K562 (cell line): ENCODE data around the gene PIK3R1. TPM values are rescaled to one million over a fixed set of nuclear protein-coding genes. Genes with fewer than 3 reads are reported as not detected.

Source experiments
- ATAC-seq: fragments of 200-7000 bp; cut with Tn5 transposase; 3 replicates; pipeline ENCODE4 v1.9.1; 2020; ENCODE audit warnings: moderate library complexity
- BruUV-seq: library from RNA; stranded (reverse); fragments of 400-500 nt; replicated peaks from 2 replicates; lab custom pipeline; 2021; lab: Mats Ljungman, UMichigan
- CTCF ChIA-PET: fragments of 300-600 bp; formaldehyde crosslinking; extraction: SDS; loops from one replicate; lab custom pipeline; 2021; ENCODE audit warnings: low intra/inter-chr PET ratio; lab: Yijun Ruan, JAX
- POLR2A ChIA-PET: fragments of 300-600, 350-650 bp; sonication (Branson Sonifier 250); formaldehyde crosslinking; extraction: SDS; loops from one replicate; lab custom pipeline; 2021; ENCODE audit warnings: antibody characterized with exemption, inconsistent platforms; lab: Yijun Ruan, JAX
- DNase-seq, 4 experiments: peaks; one replicate each; pipeline versions ENCODE4 v3.0.0 to v3.0.0-alpha.2; 2011 to 2018; ENCODE audit warnings: low spot score in 3 of 4, mixed read lengths in 3 of 4; ENCODE audit errors: extremely low read depth in 1 of 4
- FAIRE-seq: peaks from 2 replicates; lab custom pipeline; 2011; peaks lifted over from hg19 to GRCh38; lab: Jason Lieb, UNC
- H2AFZ ChIP-seq: 2 replicates; pipeline ENCODE4 v1.6.0; 2011; ENCODE audit warnings: low read depth, low read length, control low read depth, inconsistent platforms
- H3K27ac ChIP-seq: fragments of 200-600 bp; 3 replicates; pipeline ENCODE4 v1.8.0; 2011; ENCODE audit warnings: low read depth, mild to moderate bottlenecking, control low read depth, inconsistent platforms, low read length, moderate library complexity, mixed read lengths; ENCODE audit errors: extremely low read depth
- H3K27me3 ChIP-seq, 2 experiments: fragments of 300-600 bp in 1 of 2; 2 replicates in 1 of 2; 3 replicates in 1 of 2; pipeline versions ENCODE4 v1.6.0 to v1.8.0; 2011; ENCODE audit warnings: inconsistent platforms in 2 of 2, low read length in 2 of 2, mild to moderate bottlenecking in 1 of 2, mixed read lengths in 1 of 2, moderate library complexity in 1 of 2; ENCODE audit not compliant: control insufficient read depth in 2 of 2, insufficient read depth in 2 of 2
- H3K36me3 ChIP-seq: fragments of 300-600 bp; 3 replicates; pipeline ENCODE4 v1.8.0; 2011; ENCODE audit warnings: mild to moderate bottlenecking, low read length, inconsistent platforms; ENCODE audit not compliant: control insufficient read depth, insufficient read depth
- H3K4me1 ChIP-seq, 2 experiments: fragments of 200-600 bp in 1 of 2; replicated peaks in 1 of 2; 2 replicates in 1 of 2; 3 replicates in 1 of 2; pipeline versions ENCODE4 v1.5.1 to v1.8.0; 2011; ENCODE audit warnings: inconsistent platforms in 2 of 2, low read length in 2 of 2, mild to moderate bottlenecking in 1 of 2, mixed read lengths in 1 of 2, moderate library complexity in 1 of 2; ENCODE audit not compliant: control insufficient read depth in 2 of 2, insufficient read depth in 2 of 2
- H3K4me2 ChIP-seq: 2 replicates; pipeline ENCODE4 v1.6.1; 2011; ENCODE audit warnings: low read length, control low read depth, inconsistent platforms, mixed read lengths; ENCODE audit not compliant: insufficient read depth
- H3K4me3 ChIP-seq: fragments of 200-600 bp; sonication (generic), shearing (Covaris generic); 2 replicates; pipeline ENCODE4 v1.5.1; 2016; ENCODE audit warnings: control low read depth, inconsistent platforms
- H3K79me2 ChIP-seq: fragments of 200-600 bp; 3 replicates; pipeline ENCODE4 v1.8.0; 2011; ENCODE audit warnings: low read length, inconsistent platforms; ENCODE audit not compliant: control insufficient read depth, insufficient read depth
- H3K9ac ChIP-seq, 2 experiments: 2 replicates each; pipeline versions ENCODE4 v1.6.0 to v1.6.1; 2011; ENCODE audit warnings: low read depth in 2 of 2, low read length in 2 of 2, control low read depth in 1 of 2, inconsistent platforms in 1 of 2, mild to moderate bottlenecking in 1 of 2, mixed read lengths in 1 of 2; ENCODE audit not compliant: insufficient read depth in 1 of 2
- H3K9me1 ChIP-seq: one replicate; pipeline ENCODE4 v1.6.0; 2011; ENCODE audit warnings: inconsistent platforms, mild to moderate bottlenecking, low read length, moderate library complexity; ENCODE audit not compliant: control insufficient read depth, insufficient read depth
- H3K9me3 ChIP-seq: replicated peaks from 2 replicates; pipeline ENCODE4 v1.5.1; 2011; ENCODE audit warnings: low read depth, low read length, inconsistent platforms; ENCODE audit not compliant: control insufficient read depth, insufficient read depth
- H4K20me1 ChIP-seq: replicated peaks from 2 replicates; pipeline ENCODE4 v1.6.1; 2011; ENCODE audit warnings: low read length, inconsistent platforms, mixed read lengths; ENCODE audit not compliant: control insufficient read depth, insufficient read depth
- CBFB ChIP-seq: sonication (generic); formaldehyde crosslinking; IDR thresholded peaks from 2 replicates; pipeline ENCODE4 v1.4.0; 2020; ENCODE audit warnings: mild to moderate bottlenecking, missing genetic modification reagents
- FOXP1 ChIP-seq: sonication (generic); formaldehyde crosslinking; IDR thresholded peaks from 2 replicates; pipeline ENCODE4 v1.8.0; 2022; ENCODE audit warnings: mild to moderate bottlenecking, missing genetic modification reagents
- GABPB2 ChIP-seq: fragments of 250-450 bp; sonication (Bioruptor Pico); conservative IDR thresholded peaks from 2 replicates; pipeline ENCODE4 v1.5.1; 2021; ENCODE audit warnings: mild to moderate bottlenecking
- GTF3C2 ChIP-seq: IDR thresholded peaks from 3 replicates; pipeline ENCODE4 v1.6.1; 2011; ENCODE audit warnings: borderline replicate concordance, mild to moderate bottlenecking, moderate library complexity; ENCODE audit not compliant: insufficient read length; ENCODE audit errors: extremely low read depth
- RFX1 ChIP-seq: fragments of 450-650 bp; IDR thresholded peaks from 2 replicates; pipeline ENCODE4 v1.6.1; 2016; ENCODE audit warnings: mild to moderate bottlenecking, moderate library complexity
- SIN3B ChIP-seq: fragments of 450-650 bp; IDR thresholded peaks from 2 replicates; pipeline ENCODE4 v1.6.1; 2017; ENCODE audit warnings: low read depth, mild to moderate bottlenecking, moderate library complexity
- STAT6 ChIP-seq: sonication (generic); formaldehyde crosslinking; IDR thresholded peaks from 2 replicates; pipeline ENCODE4 v1.8.1; 2023; ENCODE audit warnings: mild to moderate bottlenecking, missing genetic modification reagents
- WGBS: fragments of 100-300 bp; shearing (Covaris generic); methylation state at CpG from one replicate; pipeline ENCODE4 v1.1.6; 2016; ENCODE audit warnings: low coverage, mixed read lengths; ENCODE audit not compliant: insufficient coverage; ENCODE audit errors: missing lambda C conversion rate; 5-methylcytosine and 5-hydroxymethylcytosine counted together
- in situ Hi-C: fragments of 300-500 bp; cut with MboI; formaldehyde crosslinking; loops from 4 replicates; pipeline ENCODE4 v1.15.0; 2018; ENCODE audit warnings: inconsistent platforms, mixed read lengths
- intact Hi-C: fragments of 100-400 bp; cut with micrococcal nuclease; formaldehyde crosslinking; loops from 2 replicates; pipeline ENCODE4 v1.14.2; 2022
- polyA plus RNA-seq, 8 experiments: library from polyadenylated mRNA; depleted of rRNA in 4 of 8; stranded (reverse) in 5 of 8; unstranded in 3 of 8; fragments of >200 nt; fragmentation: Nextera tagmentation in 2 of 8; fragmentation: Illumina TruSeq in 1 of 8; extraction: Ambion mirVana in 2 of 8; extraction: Trizol in 1 of 8; gene quantifications; 2 replicates each; pipeline versions ENCODE4 v1.2.1 to v1.2.3, GENCODE V29; 2011 to 2014; ENCODE audit warnings: inconsistent platforms in 1 of 8, missing spikeins in 1 of 8
- total RNA-seq, 7 experiments: library from RNA; depleted of rRNA in 6 of 7; stranded (reverse); fragments of >200 nt in 6 of 7; fragmentation: Illumina TruSeq in 2 of 7; extraction: Trizol in 2 of 7; gene quantifications; 2 replicates each; pipeline versions ENCODE4 v1.2.1 to v1.2.3, GENCODE V29; 2011 to 2021; ENCODE audit warnings: low replicate concordance in 1 of 7

The PIK3R1 gene
- total and polyA plus RNA-seq, 9 of the 15 experiments (the other 6 are each of a cell fraction or from before 2014, with no cell fraction given) = 1.1 to 9.7 (median 4.8) TPM

GRCh38 chr5:68282001-68282400 is 66.4 kb downstream of the PIK3R1 start:
- FAIRE-seq (no peak), DNase-seq (no peak), ATAC-seq (no peak)
- no peaks in the 10 kb centered on the region for H3K27me3 ChIP-seq
- intact Hi-C loops (no loop called here), in situ Hi-C loops (loop anchor here (25.0 kb wide), 1 partner anchor 680 kb away; no protein-coding TSS in a partner anchor)
- H3K27ac ChIP-seq = no peak overlapping the region
- peaks cover 0 to 10% of the 10 kb centered on the region in 2 experiments; a peak in 3 of 5 replicates for H3K4me1 ChIP-seq
- H4K20me1 ChIP-seq = no peaks in the 10 kb centered on the region
- ChIA-PET CTCF (no interaction called here), POLR2A (no interaction called here)
- no peaks in the 10 kb centered on the region for H3K9me1 ChIP-seq
- WGBS = 87% methylated on average over 4 of the region's 4 CpGs
- no peak overlapping the region for H3K4me2 ChIP-seq
- BruUV-seq = no TSS peak
- H3K9ac ChIP-seq = no peak overlapping the region
- no peak for TF ChIP-seq GTF3C2
- no peak for TF ChIP-seq STAT6 (CRISPR knock-in tag)
- TF ChIP-seq RFX1 = no peak
- TF ChIP-seq GABPB2 (CRISPR knock-in tag) = no peak
- no peak for TF ChIP-seq SIN3B
- TF ChIP-seq FOXP1 (CRISPR knock-in tag) = no peak
- no peak for TF ChIP-seq CBFB (CRISPR knock-in tag)
- H2AFZ ChIP-seq = no peak overlapping the region
- no peak overlapping the region for H3K4me3 ChIP-seq
- no peaks in the 10 kb centered on the region for H3K79me2 ChIP-seq
- no peaks in the 10 kb centered on the region for H3K9me3 ChIP-seq
- H3K36me3 ChIP-seq = peaks cover 5% of the 10 kb centered on the region; the same call in 1 of the 3 replicates
